Measurements from ENCODE around the gene SNX8.

SNX8 gene

GRCh38 chr7:2245883-2246675 lies 68.2 kb downstream of the SNX8 start:
- no peak for DNase-seq (ENCODE audit: low read depth in 2 of 2, low spot score in 1 of 2)

- DNase-seq (ENCODE audit: low read depth in 2 of 2, low spot score in 1 of 2) = no peak
Measured at GRCh38 chr7:2244404-2244995, 69.7 kb downstream of the SNX8 start.

DNA sequence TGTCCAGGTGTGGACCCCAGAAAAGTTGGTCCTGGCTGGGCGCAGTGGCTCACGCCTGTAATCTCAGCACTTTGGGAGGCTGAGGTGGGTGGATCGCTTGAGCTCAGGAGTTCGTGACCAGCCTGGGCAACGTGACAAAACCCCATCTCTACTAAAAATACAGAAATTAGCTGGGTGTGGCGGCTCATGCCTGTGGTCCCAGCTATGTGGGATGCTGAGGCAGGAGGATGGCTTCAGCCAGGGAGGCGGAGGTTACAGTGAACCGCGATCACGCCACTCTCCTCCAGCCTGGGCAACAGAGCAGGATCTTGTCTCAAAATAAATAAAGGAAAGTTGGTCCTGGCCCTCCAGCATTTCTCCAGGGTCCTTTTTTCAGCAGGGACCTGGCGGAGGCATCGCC lies 70.8 kb downstream of the SNX8 start:
- DNase-seq (ENCODE audit: low read depth in 2 of 2, low spot score in 1 of 2) = no peak

- no peak for DNase-seq (ENCODE audit: low read depth in 2 of 2, low spot score in 1 of 2)
Measured at GRCh38 chr7:2242541-2243429, 71.5 kb downstream of the SNX8 start.

DNA sequence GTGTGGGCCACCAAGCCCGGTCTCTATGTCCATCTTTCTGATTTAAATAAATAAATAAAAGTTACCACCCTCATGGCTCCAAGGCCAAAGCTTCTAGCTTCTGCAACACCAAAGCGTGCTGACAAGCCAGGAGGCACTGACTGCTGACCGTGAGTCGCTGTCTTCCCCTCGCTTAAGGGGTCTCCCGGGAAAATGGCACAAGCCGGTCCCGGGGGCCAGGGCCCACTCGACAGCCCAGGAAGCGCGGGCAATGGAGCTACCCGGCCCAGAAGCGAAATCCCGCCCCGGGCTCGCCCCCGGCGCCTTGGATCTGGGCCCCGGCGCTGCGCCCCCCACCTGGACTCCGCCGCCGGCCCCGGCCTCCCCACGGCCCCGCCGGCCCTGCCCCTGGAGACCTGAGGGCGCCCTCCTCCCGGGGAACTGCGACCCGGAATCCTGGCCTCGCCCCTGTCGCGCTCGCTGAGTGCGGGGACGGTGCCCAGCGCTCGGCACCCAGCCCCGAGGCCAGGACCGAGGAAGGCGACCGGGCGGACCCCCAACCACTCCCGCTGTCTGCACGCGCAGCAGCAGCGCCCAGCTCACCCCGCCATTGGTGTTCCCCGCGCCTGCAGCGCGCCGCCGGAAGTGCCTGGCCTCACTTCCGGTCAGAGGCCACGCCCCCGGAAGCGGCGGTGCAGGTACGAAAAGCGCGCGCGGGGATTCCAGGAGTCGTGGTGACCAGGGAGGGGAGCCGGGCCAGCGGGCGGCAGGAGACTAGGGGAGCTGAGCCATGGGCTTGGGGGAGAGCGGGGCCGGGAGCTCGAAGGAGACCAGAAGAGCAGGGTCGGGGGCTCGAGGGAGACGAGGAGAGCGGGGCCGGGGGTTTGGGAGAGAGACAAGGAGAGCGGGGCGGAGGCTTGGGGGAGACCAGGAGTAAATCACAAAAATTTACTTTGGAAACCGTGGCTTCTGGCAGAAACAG lies 72.4 kb downstream of the SNX8 start, which contains the start of the genes MRM2 and NUDT1:
MRM2 (minus strand) TSS at position 626 of the 961 bp plus-strand sequence; CDS start at position 590, 36 bp downstream.
NUDT1 (plus strand) TSS at position 647 of the 961 bp plus-strand sequence. CDS start 2,349 bp downstream, outside the sequence.
- DNase-seq (ENCODE audit: low read depth in 2 of 2, low spot score in 1 of 2) = peak; percentile 26 to 47

- DNase-seq (ENCODE audit: low read depth in 2 of 2, low spot score in 1 of 2) = no peak
Measured at GRCh38 chr7:2239242-2239641, 75.0 kb downstream of the SNX8 start.

DNA sequence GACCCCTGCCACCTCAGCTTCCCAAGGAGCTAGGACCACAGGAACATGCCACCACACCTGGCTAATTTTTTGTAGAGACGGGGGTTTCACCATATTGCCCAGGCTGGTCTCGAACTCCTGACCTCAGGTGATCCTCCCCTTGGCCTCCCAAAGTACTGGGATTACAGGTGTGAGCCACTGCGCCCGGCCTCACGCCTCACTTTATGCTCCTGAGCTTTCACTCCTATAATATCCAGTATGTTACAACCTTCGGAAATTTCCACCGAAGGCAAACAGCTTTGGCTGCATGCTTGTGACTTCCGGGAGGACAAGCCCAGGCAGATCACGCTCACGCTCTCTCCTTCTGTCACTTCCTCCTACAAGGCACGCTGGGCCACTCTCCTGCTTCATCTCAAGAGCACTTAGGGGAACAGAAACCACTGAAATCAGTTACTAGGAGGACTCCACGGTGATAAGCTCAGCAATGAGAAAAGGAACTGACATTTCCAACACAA lies 77.1 kb downstream of the SNX8 start:
- no peak for DNase-seq (ENCODE audit: low read depth in 2 of 2, low spot score in 1 of 2)

DNA sequence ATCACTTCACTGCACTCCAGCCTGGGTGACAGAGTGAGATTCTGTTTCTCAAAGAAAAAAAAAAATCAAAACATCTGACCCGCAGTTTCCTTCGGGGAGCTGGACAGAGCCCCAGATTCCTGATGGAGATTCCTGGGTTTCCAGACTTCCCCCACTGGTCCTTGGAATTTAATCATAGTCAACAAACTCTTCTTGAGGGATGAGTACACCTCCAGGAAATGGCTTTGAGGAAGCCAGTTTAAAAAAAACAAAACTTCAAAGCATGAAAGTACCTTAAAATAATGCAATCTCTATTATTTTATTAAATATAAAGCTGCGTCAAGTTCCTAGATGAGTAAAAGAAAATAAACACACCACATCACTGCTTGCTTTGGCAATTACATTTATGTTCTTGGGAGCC lies 80.3 kb downstream of the SNX8 start:
- DNase-seq (ENCODE audit: low read depth in 2 of 2, low spot score in 1 of 2) = no peak

GRCh38 chr7:2232766-2233520 lies 81.3 kb downstream of the SNX8 start, which contains the start of gene MAD1L1:
Gene MAD1L1 (minus strand): TSS chr7:2232945. CDS start chr7:2230133, 2,812 bp downstream.
- peak; percentile 65 to 66 for DNase-seq (ENCODE audit: low read depth in 2 of 2, low spot score in 1 of 2)

GRCh38 chr7:2231992-2232765 lies 82.1 kb downstream of the SNX8 start:
- DNase-seq (ENCODE audit: low read depth in 2 of 2, low spot score in 1 of 2) = no peak

- DNase-seq (ENCODE audit: low read depth in 2 of 2, low spot score in 1 of 2) = no peak
Measured at GRCh38 chr7:2230882-2231281, 83.4 kb downstream of the SNX8 start.

- no peak for DNase-seq (ENCODE audit: low read depth in 2 of 2, low spot score in 1 of 2)
Measured at GRCh38 chr7:2230226-2230625, 84.0 kb downstream of the SNX8 start.

GRCh38 chr7:2229467-2229866 lies 84.8 kb downstream of the SNX8 start:
- DNase-seq (ENCODE audit: low read depth in 2 of 2, low spot score in 1 of 2) = no peak

GRCh38 chr7:2228921-2229320 lies 85.3 kb downstream of the SNX8 start:
- no peak for DNase-seq (ENCODE audit: low read depth in 2 of 2, low spot score in 1 of 2)

DNA sequence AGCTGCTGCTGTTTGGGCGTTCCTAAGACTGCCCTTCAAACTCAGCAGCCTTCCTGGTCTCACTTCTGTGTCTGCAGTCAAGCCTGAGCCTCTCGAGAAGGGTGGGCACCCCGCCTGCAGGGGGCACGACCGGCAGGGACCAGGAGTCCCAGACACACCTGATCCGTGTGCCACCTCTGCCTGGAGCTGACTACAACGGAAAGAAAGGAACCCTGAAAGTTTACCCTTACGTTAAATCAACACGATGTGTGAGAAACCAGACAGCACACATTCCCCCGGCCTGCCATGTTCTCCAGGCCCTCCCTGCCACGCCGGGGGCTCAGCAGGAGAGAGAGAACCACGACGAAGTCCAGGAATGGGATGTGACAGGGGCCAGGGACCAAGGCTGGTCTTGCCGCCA lies 86.5 kb downstream of the SNX8 start:
- no peak for DNase-seq (ENCODE audit: low read depth in 2 of 2, low spot score in 1 of 2)

- no peak for DNase-seq (ENCODE audit: low read depth in 2 of 2, low spot score in 1 of 2)
Measured at GRCh38 chr7:2225830-2226229, 88.4 kb downstream of the SNX8 start.

DNA sequence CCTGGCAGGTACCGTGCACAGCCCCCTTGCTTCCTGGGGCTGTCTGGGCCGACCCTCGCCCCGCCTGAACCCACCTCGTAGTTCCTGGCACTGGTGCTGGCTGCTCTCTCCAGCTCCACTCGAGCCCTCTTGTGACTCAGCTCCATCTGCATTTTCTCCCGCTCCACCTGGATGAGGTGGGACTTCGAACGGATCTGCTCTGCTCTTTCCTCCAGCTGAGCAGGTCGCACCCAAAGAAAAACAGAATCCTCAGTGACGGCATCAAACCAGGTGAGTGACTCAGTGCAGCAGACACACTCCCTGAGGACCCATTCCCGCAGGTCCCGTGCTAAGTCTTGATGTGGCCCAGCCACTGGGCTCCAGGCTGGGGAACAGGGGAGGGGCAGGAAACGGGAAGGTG lies 88.9 kb downstream of the SNX8 start:
- DNase-seq (ENCODE audit: low read depth in 2 of 2, low spot score in 1 of 2) = no peak

DNA sequence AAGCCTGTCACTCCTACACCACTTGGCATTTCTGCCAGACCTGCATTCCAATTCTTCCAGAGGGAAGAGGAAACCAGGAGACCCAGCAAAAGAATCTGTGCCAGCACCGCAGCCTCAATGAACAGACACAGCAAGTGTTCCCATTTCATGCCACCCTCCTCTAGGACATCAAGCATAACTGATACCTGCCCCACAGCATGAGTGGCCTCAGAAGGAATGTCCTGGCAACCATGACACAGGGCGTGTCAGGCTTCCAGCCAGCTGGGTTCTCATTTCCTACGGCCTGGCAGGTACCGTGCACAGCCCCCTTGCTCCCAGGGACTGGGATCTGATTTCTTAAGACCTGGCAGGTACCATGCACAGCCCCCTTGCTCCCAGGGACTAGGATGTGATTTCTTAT lies 89.3 kb downstream of the SNX8 start:
- DNase-seq (ENCODE audit: low read depth in 2 of 2, low spot score in 1 of 2) = no peak

- DNase-seq (ENCODE audit: low read depth in 2 of 2, low spot score in 1 of 2) = no peak
Measured at GRCh38 chr7:2224491-2224928, 89.7 kb downstream of the SNX8 start.

Measured in stimulated activated CD8-positive, alpha-beta memory T cell treated with anti-CD3 and anti-CD28 coated beads, Interleukin-4, amount 100 ng/mL, for 4 hours (primary cell).